Measurements from ENCODE around the gene BCL2L13. TPM values are rescaled to one million over a fixed set of nuclear protein-coding genes. Genes with fewer than 3 reads are reported as not detected.

The BCL2L13 gene
- polyA plus RNA-seq, 1 donor: 47.5 TPM

GRCh38 chr22:17726006-17726927 lies 87.7 kb downstream of the BCL2L13 start:
- no peak for DNase-seq

- DNase-seq: no peak
Measured at GRCh38 chr22:17726928-17727897, 88.7 kb downstream of the BCL2L13 start.

GRCh38 chr22:17728786-17729185 lies 90.2 kb downstream of the BCL2L13 start:
- no peak for DNase-seq

- DNase-seq: no peak
Measured at GRCh38 chr22:17729561-17729960, 91.0 kb downstream of the BCL2L13 start.

DNA sequence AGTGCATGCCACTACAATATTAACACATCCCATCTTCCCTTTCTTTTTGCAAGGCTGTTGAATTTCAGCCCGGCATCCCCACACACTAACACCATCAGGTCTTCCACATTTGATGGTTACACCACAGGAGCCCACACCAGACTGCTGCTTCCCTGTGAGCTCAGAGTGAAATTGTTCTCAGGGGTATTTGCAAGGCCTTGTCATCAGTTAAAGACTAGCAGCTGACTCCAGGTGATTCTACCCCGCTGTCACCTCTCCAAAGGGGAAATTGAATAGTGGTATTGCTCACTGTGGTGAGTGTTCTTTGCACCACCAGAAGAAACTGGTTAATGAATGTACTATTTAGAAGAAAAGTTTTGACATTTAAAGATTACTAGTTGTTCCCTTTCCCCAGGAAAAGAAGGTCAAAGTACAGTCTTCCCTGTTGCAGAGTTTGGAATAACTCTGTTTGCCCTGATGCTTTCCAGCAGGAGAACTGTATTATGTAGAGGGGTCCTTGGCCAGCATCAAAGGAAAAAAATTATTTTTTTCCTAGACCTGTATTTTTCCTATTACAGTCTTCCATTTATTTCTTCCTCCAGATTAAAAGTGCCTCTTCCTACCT lies 93.8 kb downstream of the BCL2L13 start:
- no peak for DNase-seq

DNA sequence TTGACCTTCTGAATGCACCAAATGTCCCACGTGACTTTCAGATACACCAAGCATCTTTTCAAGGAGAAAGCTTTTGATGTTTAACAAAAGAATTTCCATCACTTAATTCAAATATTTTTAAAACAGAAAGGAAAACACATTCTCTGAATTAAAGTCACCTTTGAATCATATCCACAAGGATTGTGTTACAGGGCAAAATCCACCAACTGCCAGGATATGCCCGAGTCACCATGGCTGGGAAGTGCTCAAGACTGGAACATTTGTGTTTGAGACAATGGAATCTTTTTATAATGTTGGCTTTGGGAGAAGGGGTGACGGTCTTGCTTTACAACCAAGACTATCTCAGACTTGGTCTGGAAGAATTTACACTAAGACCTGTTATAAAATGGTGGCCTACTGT lies 94.9 kb downstream of the BCL2L13 start:
- DNase-seq: no peak

GRCh38 chr22:17734187-17734586 lies 95.6 kb downstream of the BCL2L13 start:
- no peak for DNase-seq

DNA sequence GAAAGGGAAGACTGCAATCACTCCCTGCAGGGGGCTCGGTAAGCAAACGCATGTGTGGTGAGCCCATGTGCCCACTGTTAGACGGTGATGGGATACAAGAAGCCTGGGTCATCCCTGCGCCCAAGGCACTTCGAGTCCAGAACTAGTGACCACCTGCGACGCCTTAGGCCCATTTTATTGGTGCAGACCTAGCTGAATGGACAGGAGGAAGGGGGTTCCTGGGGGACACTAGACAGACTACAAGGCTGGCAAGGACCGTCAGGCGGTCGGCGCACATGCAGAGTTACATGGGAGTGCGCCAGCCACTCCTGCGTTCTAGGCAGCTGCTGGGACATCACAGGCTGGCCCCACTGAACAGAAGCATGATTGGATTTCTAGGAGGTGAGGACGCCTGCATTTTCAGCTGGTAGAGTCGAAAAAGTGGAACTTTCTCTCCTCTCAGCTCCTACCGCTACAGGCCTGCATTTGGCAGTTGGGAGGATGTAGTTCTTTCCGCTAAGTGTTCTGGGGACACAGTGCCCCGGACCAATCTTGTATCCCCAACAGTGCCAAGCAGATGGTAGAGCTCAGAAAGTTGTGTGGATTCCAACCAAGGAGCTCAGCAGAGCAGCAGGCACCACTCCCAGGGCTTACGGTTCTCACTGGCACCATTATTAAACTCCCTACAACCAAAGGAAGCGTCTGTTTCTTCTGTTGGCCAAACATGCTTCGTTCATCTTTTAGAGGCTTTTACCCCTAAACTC lies 100.0 kb downstream of the BCL2L13 start:
- no peak for DNase-seq

- DNase-seq: no peak
Measured at GRCh38 chr22:17739196-17739975, 100.8 kb downstream of the BCL2L13 start.

DNA sequence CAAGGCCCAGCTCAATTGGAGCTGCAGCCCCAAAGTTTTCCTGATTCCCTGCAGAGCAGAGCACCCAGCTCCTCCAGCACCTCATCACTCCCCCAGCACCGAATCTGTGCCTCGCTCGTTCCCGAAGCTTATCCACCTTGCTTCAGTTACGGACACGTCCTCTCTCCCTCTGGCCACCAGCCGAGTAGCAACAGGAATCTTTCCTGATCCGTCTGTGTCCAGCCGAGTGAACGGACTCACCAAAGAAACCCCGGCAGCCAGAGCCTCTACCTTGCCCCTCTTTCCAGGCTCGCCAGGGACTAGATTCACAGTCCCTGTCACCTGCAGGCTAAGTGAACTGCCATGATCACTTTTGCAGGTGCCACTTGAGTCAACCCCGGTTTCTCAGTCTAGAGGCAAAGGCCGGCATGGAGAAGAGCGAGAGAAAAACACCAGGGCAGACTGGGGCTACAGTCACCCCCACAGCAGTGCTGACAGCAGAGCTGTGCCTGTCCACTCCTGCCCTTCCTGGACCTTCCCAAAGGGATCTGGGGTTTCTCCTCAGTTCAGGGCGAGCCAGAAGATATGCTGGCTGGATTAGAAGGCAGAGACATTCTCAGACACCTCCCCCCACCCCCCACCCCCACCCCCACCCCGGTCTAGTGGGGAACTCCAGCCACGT lies 103.4 kb downstream of the BCL2L13 start:
- no peak for DNase-seq

DNA sequence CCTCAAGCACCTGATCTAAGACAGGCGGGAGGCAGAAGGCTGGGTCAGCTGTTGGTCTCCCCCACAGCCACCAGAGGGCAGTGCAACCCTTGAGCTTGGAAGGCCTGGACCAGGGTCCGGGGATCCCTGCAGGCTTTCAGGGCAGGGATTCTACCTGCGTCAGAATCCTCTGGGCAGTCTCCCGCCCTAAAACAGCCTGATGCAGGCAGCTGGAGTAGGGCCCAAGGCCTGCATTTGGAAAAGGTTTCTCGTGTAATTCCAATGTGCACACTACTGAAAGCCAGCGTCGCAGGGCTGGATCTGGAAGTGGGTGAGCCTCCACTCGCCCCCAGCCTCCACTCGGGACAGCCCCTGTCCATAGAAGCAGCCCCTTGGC lies 104.0 kb downstream of the BCL2L13 start:
- peak; percentile 75 for DNase-seq

DNA sequence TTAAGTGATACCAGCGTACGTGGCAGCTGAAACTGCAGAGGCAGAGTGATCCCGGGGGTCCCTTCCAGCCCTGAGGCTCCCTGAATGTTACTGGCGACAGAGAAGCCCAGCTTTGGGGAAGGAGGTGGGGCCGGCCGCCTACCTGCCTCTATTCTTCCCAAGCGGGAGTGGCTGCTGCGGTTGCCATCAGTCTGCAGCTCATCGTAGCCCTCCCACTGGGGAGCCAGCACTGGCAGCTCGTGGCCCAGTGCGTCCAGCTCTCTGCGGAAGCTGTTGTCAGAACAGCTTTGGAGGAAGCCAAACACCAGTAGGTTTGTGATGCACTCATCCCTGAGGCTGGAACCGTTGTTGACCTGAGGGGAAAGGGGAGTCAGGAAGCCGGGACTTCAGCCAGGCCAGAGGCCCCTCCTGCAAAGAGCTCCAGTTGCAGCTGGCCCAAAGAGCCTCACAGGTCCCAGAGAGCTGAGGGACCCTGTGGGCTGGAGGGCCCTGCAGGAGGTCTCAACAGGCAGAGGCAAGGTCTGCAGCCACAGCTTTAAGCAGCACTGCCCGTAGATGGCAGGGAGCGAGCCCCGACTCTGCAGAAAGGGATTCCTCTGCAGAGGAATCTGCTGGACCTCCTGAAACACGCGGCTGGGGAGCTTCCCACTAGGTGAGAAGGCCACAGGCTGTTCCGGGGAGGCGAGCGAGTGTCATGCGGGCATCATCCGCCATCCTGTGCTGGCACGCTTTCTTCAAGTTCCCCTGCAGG lies 105.3 kb downstream of the BCL2L13 start:
- DNase-seq: no peak

GRCh38 chr22:17744430-17744829 lies 105.9 kb downstream of the BCL2L13 start:
- DNase-seq: no peak

GRCh38 chr22:17746916-17747315 lies 108.4 kb downstream of the BCL2L13 start:
- no peak for DNase-seq

GRCh38 chr22:17748555-17749353 lies 110.2 kb downstream of the BCL2L13 start:
- no peak for DNase-seq

DNA sequence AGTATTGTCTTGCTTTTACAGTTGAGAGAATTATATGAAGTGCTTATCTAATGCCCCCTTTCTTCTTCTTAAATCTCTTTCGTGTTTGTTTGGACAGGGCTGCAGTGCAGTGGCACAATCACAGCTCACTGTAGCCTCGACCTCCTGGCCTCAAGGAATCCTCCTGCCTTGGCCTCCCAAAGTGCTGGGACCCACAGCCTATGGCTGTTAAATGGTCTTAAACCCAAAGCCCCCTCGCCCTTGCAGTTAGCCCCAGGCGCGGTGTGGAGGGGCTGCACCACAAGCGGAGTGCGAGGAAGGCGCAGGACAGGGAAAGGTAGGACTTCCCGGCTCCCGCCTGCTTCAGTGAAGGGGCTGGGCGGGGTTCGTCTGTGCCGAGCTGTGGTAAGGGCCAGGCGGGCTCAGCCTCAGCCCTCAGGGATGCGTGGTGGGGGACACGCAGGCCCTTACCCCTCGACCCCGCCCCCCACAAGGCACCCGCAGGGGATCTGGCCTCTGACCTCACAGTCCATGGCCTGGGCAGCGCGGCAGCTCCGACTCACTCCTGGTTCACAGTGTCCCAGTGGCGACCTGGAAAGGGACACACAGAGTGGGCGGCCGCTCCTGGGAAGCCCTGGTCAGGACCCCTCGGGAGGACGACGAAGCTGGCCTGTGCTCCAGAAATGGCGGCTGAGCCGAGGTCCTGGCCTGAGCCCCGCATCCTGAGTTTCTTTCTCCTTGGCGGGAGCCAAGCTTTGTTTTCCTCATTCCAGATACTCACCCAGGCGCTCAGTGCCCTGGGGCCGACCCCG lies 111.2 kb downstream of the BCL2L13 start:
- no peak for DNase-seq

- no peak for DNase-seq
Measured at GRCh38 chr22:17751596-17751995, 113.0 kb downstream of the BCL2L13 start.

Measured in left kidney (tissue), 2 donors.